SU-DHL-6 (cell line): ENCODE measurements around the gene ADAMTS19.
"Not testable (repeated sequence)": the region's sequence is repeated elsewhere in the genome, so short reads cannot be mapped to it uniquely, and the experiment has no call there.

Experiments used
- H2AFZ ChIP-seq: fragments of 200-600 bp; sonication (generic); 2 replicates; pipeline ENCODE4 v1.6.1; 2014; ENCODE audit warnings: low read depth, mild to moderate bottlenecking, moderate library complexity, mixed read lengths, antibody characterized with exemption, low read length; ENCODE audit not compliant: severe bottlenecking
- H3F3A ChIP-seq: fragments of 200-600 bp; shearing (Covaris generic); 2 replicates; pipeline ENCODE4 v1.6.0; 2016; ENCODE audit warnings: antibody characterized with exemption, mild to moderate bottlenecking; ENCODE audit not compliant: insufficient read depth
- H3K27ac ChIP-seq: fragments of 200-600 bp; sonication (generic); 2 replicates; pipeline ENCODE4 v1.5.1; 2016; ENCODE audit warnings: low read depth, mild to moderate bottlenecking, low read length, moderate library complexity, mixed read lengths
- H3K27me3 ChIP-seq: fragments of 200-600 bp; sonication (generic), shearing (Covaris generic); 2 replicates; pipeline ENCODE4 v1.6.0; 2014; ENCODE audit warnings: mild to moderate bottlenecking, low read length
- H3K36me3 ChIP-seq: fragments of 200-600 bp; sonication (generic); 2 replicates; pipeline ENCODE4 v1.6.1; 2014; ENCODE audit warnings: mild to moderate bottlenecking, low read length, mixed read lengths
- H3K4me2 ChIP-seq: fragments of 300-600, 200-600 bp; shearing (Covaris generic), sonication (generic); 2 replicates; pipeline ENCODE4 v1.6.0; 2014; ENCODE audit warnings: low read length, low read depth, mild to moderate bottlenecking; ENCODE audit not compliant: poor library complexity, severe bottlenecking
- H3K4me3 ChIP-seq: fragments of 200-600 bp; sonication (generic); 2 replicates; pipeline ENCODE4 v1.5.1; 2014; ENCODE audit warnings: antibody characterized with exemption, low read length, mild to moderate bottlenecking, mixed read lengths; ENCODE audit not compliant: insufficient read depth, poor library complexity, severe bottlenecking
- H3K79me2 ChIP-seq: fragments of 200-600 bp; sonication (generic); 2 replicates; pipeline ENCODE4 v1.6.1; 2014; ENCODE audit warnings: mild to moderate bottlenecking, low read length, moderate library complexity; ENCODE audit not compliant: insufficient read depth
- H3K9ac ChIP-seq: fragments of 200-600 bp; sonication (generic); 2 replicates; pipeline ENCODE4 v1.7.0; 2014; ENCODE audit warnings: mild to moderate bottlenecking, low read length
- H3K9me2 ChIP-seq: fragments of 200-600 bp; sonication (generic); replicated peaks from 2 replicates; pipeline ENCODE4 v1.6.1; 2014; ENCODE audit warnings: low read length; ENCODE audit not compliant: insufficient read depth
- H3K9me3 ChIP-seq: fragments of 200-600 bp; sonication (generic); 2 replicates; pipeline ENCODE4 v1.6.1; 2014; ENCODE audit warnings: low read length, mixed read lengths; ENCODE audit not compliant: insufficient read depth
- H4K20me1 ChIP-seq: fragments of 200-600 bp; sonication (generic); 2 replicates; pipeline ENCODE4 v1.6.1; 2014; ENCODE audit warnings: low read depth, mild to moderate bottlenecking, antibody characterized with exemption, low read length, moderate library complexity, mixed read lengths
- CTCF ChIP-seq: fragments of 200-600 bp; sonication (generic); IDR thresholded peaks from one replicate; pipeline ENCODE4 v1.5.1; 2017; ENCODE audit warnings: antibody characterized with exemption, mild to moderate bottlenecking, low read length, moderate library complexity; ENCODE audit not compliant: insufficient read depth, poor library complexity, severe bottlenecking
- EZH2phosphoT487 ChIP-seq: fragments of 200-600 bp; sonication (generic), shearing (Covaris generic); conservative IDR thresholded peaks from 2 replicates; pipeline ENCODE4 v1.6.1; 2018; ENCODE audit warnings: mild to moderate bottlenecking, antibody characterized with exemption, low read length, moderate library complexity, mixed read lengths

ADAMTS19 gene

GRCh38 chr5:129426071-129426470, 34.0 kb upstream of the ADAMTS19 start:
- no peaks in the 10 kb centered on the region for H3K36me3 ChIP-seq
- no peaks in the 10 kb centered on the region for H3F3A ChIP-seq
- H3K79me2 ChIP-seq: no peaks in the 10 kb centered on the region
- no peaks in the 10 kb centered on the region for H3K9me3 ChIP-seq
- no peaks in the 10 kb centered on the region for H3K27me3 ChIP-seq
- H4K20me1 ChIP-seq: no peaks in the 10 kb centered on the region
- no peak overlapping the region for H3K27ac ChIP-seq
- H3K4me2 ChIP-seq: no peak overlapping the region
- no peak overlapping the region for H2AFZ ChIP-seq
- H3K9me2 ChIP-seq: no peaks in the 10 kb centered on the region; the same call in 1 of the 2 replicates
- TF ChIP-seq CTCF (no peak), EZH2phosphoT487 (no peak)
- no peak overlapping the region for H3K9ac ChIP-seq
- H3K4me3 ChIP-seq: no peak overlapping the region

- H3F3A ChIP-seq: not testable (repeated sequence)
Measured at GRCh38 chr5:129428636-129429035, 31.5 kb upstream of the ADAMTS19 start.

GRCh38 chr5:129431406-129431805, 28.7 kb upstream of the ADAMTS19 start:
- no peaks in the 10 kb centered on the region; the same call in 1 of the 2 replicates for H3K9me2 ChIP-seq

More at GRCh38 chr5:129428636-129429035, 31.5 kb upstream of the ADAMTS19 start:
- not testable (repeated sequence) for H3K27ac ChIP-seq, H3K79me2 ChIP-seq, H3K9me2 ChIP-seq, H2AFZ ChIP-seq, H4K20me1 ChIP-seq, H3K4me3 ChIP-seq, H3K9ac ChIP-seq, H3K9me3 ChIP-seq, H3K4me2 ChIP-seq, H3K36me3 ChIP-seq, H3K27me3 ChIP-seq

GRCh38 chr5:129438322-129438721, 21.8 kb upstream of the ADAMTS19 start:
- no peaks in the 10 kb centered on the region for H3K36me3 ChIP-seq
- no peak for TF ChIP-seq CTCF
- TF ChIP-seq EZH2phosphoT487: no peak
- no peaks in the 10 kb centered on the region for H3K9me2 ChIP-seq
- no peak overlapping the region for H3K9ac ChIP-seq
- H3K4me3 ChIP-seq: no peak overlapping the region
- no peaks in the 10 kb centered on the region for H3K79me2 ChIP-seq
- H3K9me3 ChIP-seq: no peaks in the 10 kb centered on the region
- no peak overlapping the region for H2AFZ ChIP-seq
- no peak overlapping the region for H3K4me2 ChIP-seq
- H3K27ac ChIP-seq: no peak overlapping the region
- no peaks in the 10 kb centered on the region for H4K20me1 ChIP-seq
- no peaks in the 10 kb centered on the region for H3F3A ChIP-seq
- no peaks in the 10 kb centered on the region for H3K27me3 ChIP-seq

More at GRCh38 chr5:129431406-129431805, 28.7 kb upstream of the ADAMTS19 start:
- Histone ChIP-seq H3K4me3 (no peak overlapping the region), H3K79me2 (no peaks in the 10 kb centered on the region), H2AFZ (no peak overlapping the region), H3K9ac (no peak overlapping the region), H4K20me1 (no peaks in the 10 kb centered on the region), H3F3A (no peaks in the 10 kb centered on the region), H3K9me3 (no peaks in the 10 kb centered on the region), H3K4me2 (no peak overlapping the region), H3K36me3 (no peaks in the 10 kb centered on the region), H3K27ac (no peak overlapping the region), H3K27me3 (no peaks in the 10 kb centered on the region)
- TF ChIP-seq EZH2phosphoT487 (no peak), CTCF (no peak)
